Panc1 (cell line): Measurements from ENCODE around the gene ZNF615.

Experiments
- CTCF ChIP-seq: fragments of 450-650 bp; IDR thresholded peaks from 2 replicates; pipeline ENCODE4 v1.5.1; 2017; ENCODE audit warnings: mild to moderate bottlenecking
- POLR2AphosphoS5 ChIP-seq: IDR thresholded peaks from 2 replicates; pipeline ENCODE4 v1.6.1; 2012; ENCODE audit warnings: mild to moderate bottlenecking, low read depth, low read length, moderate library complexity
- REST ChIP-seq, 2 experiments: IDR thresholded peaks; 2 replicates each; pipeline ENCODE4 v1.6.1; 2011 to 2012; ENCODE audit warnings: low read depth in 2 of 2, control low read depth in 1 of 2, low read length in 1 of 2, mild to moderate bottlenecking in 1 of 2, moderate library complexity in 1 of 2; ENCODE audit not compliant: insufficient read depth in 1 of 2
- SIN3A ChIP-seq: IDR thresholded peaks from 2 replicates; pipeline ENCODE4 v1.6.1; 2012; ENCODE audit warnings: low read depth, mild to moderate bottlenecking, low read length, moderate library complexity, borderline replicate concordance; ENCODE audit not compliant: insufficient read depth

GRCh38 chr19:52007806-52008557 is at the start of gene ZNF615:
- TF ChIP-seq CTCF (no peak), POLR2AphosphoS5 (no peak), SIN3A (no peak), REST (IDR thresholded peaks at IDR 0.05; ENCODE audit: insufficient read depth in 1 of 2, low read depth in 2 of 2, low read length in 1 of 2) (no peak)
